ENCODE measurements around the gene GSTA3.

Gene GSTA3

GRCh38 chr6:52914516-52914915, 5.0 kb upstream of the GSTA3 start:
- TF ChIP-seq RARB (CRISPR knock-in tag; IDR thresholded peaks at IDR 0.05) (no peak), ESRRG (CRISPR knock-in tag; IDR thresholded peaks at IDR 0.05) (no peak), PATZ1 (CRISPR knock-in tag; IDR thresholded peaks at IDR 0.05; ENCODE audit: borderline replicate concordance) (no peak), PPARA (CRISPR knock-in tag; IDR thresholded peaks at IDR 0.05; ENCODE audit: borderline replicate concordance) (no peak), ZNF565 (CRISPR knock-in tag; conservative IDR thresholded peaks at IDR 0.05; ENCODE audit: low read depth) (no peak), CREB5 (CRISPR knock-in tag; IDR thresholded peaks at IDR 0.05; ENCODE audit: low read depth) (no peak), ZFP3 (CRISPR knock-in tag; IDR thresholded peaks at IDR 0.05) (no peak), ZNF70 (CRISPR knock-in tag; IDR thresholded peaks at IDR 0.05) (no peak), ARNTL (CRISPR knock-in tag; IDR thresholded peaks at IDR 0.05; ENCODE audit: borderline replicate concordance, low read depth) (no peak), OSR1 (CRISPR knock-in tag; IDR thresholded peaks at IDR 0.05) (no peak), ZFP30 (CRISPR knock-in tag; IDR thresholded peaks at IDR 0.05) (no peak)
- TF ChIP-seq, protein P1, sequence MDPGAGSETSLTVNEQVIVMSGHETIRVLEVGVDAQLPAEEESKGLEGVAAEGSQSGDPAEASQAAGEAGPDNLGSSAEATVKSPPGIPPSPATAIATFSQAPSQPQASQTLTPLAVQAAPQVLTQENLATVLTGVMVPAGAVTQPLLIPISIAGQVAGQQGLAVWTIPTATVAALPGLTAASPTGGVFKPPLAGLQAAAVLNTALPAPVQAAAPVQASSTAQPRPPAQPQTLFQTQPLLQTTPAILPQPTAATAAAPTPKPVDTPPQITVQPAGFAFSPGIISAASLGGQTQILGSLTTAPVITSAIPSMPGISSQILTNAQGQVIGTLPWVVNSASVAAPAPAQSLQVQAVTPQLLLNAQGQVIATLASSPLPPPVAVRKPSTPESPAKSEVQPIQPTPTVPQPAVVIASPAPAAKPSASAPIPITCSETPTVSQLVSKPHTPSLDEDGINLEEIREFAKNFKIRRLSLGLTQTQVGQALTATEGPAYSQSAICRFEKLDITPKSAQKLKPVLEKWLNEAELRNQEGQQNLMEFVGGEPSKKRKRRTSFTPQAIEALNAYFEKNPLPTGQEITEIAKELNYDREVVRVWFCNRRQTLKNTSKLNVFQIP (CRISPR knock-in tag; IDR thresholded peaks at IDR 0.05; ENCODE audit: borderline replicate concordance, low read depth), result no peak
- ATAC-seq, result no peak

GRCh38 chr6:52910091-52910490, 593 bp upstream of the GSTA3 start:
- ATAC-seq, result no peak
- TF ChIP-seq GLIS3 (CRISPR knock-in tag; IDR thresholded peaks at IDR 0.05) (no peak), TOX (CRISPR knock-in tag; IDR thresholded peaks at IDR 0.05; ENCODE audit: borderline replicate concordance) (no peak)

DNA sequence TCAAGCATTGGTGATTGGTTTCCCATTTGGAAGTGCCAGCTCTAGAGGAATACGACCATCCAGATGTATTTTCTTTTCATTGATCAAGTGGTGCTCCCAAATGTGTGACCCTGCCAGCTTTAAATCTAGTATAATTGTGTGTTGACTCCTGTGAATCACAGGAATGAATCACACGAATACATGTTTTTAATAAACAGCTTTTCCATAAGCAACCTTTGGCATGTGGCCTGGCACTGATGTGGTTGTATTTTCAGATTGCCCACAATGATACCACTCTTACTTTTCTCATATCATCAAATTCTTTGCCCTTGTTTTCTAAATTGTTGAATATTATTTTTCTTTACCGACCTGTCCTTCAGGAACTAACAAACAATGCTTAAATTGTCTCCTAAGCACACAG, 367 bp downstream of the GSTA3 start:
- no peak for TF ChIP-seq TCF4 (CRISPR knock-in tag; IDR thresholded peaks at IDR 0.05; ENCODE audit: borderline replicate concordance)
- TF ChIP-seq, protein P1 (CRISPR knock-in tag; IDR thresholded peaks at IDR 0.05; ENCODE audit: borderline replicate concordance, low read depth), result no peak
- TF ChIP-seq RARB (CRISPR knock-in tag; IDR thresholded peaks at IDR 0.05), result no peak
- no peak for TF ChIP-seq CSDC2 (CRISPR knock-in tag; IDR thresholded peaks at IDR 0.05)
- no peak for TF ChIP-seq OSR1 (CRISPR knock-in tag; IDR thresholded peaks at IDR 0.05)
- no peak for TF ChIP-seq GLIS3 (CRISPR knock-in tag; IDR thresholded peaks at IDR 0.05)
- no peak for TF ChIP-seq ZNF70 (CRISPR knock-in tag; IDR thresholded peaks at IDR 0.05)
- no peak for TF ChIP-seq CREB5 (CRISPR knock-in tag; IDR thresholded peaks at IDR 0.05; ENCODE audit: low read depth)
- TF ChIP-seq ZNF565 (CRISPR knock-in tag; conservative IDR thresholded peaks at IDR 0.05; ENCODE audit: low read depth), result no peak
- no peak for TF ChIP-seq PATZ1 (CRISPR knock-in tag; IDR thresholded peaks at IDR 0.05; ENCODE audit: borderline replicate concordance)
- TF ChIP-seq ISL1 (CRISPR knock-in tag; IDR thresholded peaks at IDR 0.05), result no peak
- no peak for TF ChIP-seq ZNF8 (CRISPR knock-in tag; IDR thresholded peaks at IDR 0.05)
- no peak for TF ChIP-seq ESRRG (CRISPR knock-in tag; IDR thresholded peaks at IDR 0.05)
- TF ChIP-seq SNAI2 (CRISPR knock-in tag; IDR thresholded peaks at IDR 0.05), result no peak
- TF ChIP-seq TOX (CRISPR knock-in tag; IDR thresholded peaks at IDR 0.05; ENCODE audit: borderline replicate concordance), result no peak
- no peak for TF ChIP-seq ZFP3 (CRISPR knock-in tag; IDR thresholded peaks at IDR 0.05)
- TF ChIP-seq ZC3H10 (CRISPR knock-in tag; IDR thresholded peaks at IDR 0.05), result no peak
- TF ChIP-seq, protein P2, sequence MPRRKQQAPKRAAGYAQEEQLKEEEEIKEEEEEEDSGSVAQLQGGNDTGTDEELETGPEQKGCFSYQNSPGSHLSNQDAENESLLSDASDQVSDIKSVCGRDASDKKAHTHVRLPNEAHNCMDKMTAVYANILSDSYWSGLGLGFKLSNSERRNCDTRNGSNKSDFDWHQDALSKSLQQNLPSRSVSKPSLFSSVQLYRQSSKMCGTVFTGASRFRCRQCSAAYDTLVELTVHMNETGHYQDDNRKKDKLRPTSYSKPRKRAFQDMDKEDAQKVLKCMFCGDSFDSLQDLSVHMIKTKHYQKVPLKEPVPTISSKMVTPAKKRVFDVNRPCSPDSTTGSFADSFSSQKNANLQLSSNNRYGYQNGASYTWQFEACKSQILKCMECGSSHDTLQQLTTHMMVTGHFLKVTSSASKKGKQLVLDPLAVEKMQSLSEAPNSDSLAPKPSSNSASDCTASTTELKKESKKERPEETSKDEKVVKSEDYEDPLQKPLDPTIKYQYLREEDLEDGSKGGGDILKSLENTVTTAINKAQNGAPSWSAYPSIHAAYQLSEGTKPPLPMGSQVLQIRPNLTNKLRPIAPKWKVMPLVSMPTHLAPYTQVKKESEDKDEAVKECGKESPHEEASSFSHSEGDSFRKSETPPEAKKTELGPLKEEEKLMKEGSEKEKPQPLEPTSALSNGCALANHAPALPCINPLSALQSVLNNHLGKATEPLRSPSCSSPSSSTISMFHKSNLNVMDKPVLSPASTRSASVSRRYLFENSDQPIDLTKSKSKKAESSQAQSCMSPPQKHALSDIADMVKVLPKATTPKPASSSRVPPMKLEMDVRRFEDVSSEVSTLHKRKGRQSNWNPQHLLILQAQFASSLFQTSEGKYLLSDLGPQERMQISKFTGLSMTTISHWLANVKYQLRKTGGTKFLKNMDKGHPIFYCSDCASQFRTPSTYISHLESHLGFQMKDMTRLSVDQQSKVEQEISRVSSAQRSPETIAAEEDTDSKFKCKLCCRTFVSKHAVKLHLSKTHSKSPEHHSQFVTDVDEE (CRISPR knock-in tag; IDR thresholded peaks at IDR 0.05), result no peak
- no peak for TF ChIP-seq ZFP30 (CRISPR knock-in tag; IDR thresholded peaks at IDR 0.05)
- no peak for TF ChIP-seq PPARA (CRISPR knock-in tag; IDR thresholded peaks at IDR 0.05; ENCODE audit: borderline replicate concordance)
- ATAC-seq, result peak; percentile 27; the same call in 1 of the 3 replicates
